NT2/D1 (cell line): ENCODE results near the gene PROK2.

Experiments used
- SUZ12 ChIP-seq: IDR thresholded peaks from 2 replicates; pipeline ENCODE4 v1.6.1; 2011; ENCODE audit not compliant: insufficient read length, insufficient read depth; ENCODE audit errors: extremely low read depth
- YY1 ChIP-seq: IDR thresholded peaks from 2 replicates; pipeline ENCODE4 v1.6.1; 2011; ENCODE audit not compliant: insufficient read length, insufficient read depth
- ZNF274 ChIP-seq: IDR thresholded peaks from 2 replicates; pipeline ENCODE4 v1.6.1; 2011; ENCODE audit warnings: mild to moderate bottlenecking, low read depth, low read length

DNA sequence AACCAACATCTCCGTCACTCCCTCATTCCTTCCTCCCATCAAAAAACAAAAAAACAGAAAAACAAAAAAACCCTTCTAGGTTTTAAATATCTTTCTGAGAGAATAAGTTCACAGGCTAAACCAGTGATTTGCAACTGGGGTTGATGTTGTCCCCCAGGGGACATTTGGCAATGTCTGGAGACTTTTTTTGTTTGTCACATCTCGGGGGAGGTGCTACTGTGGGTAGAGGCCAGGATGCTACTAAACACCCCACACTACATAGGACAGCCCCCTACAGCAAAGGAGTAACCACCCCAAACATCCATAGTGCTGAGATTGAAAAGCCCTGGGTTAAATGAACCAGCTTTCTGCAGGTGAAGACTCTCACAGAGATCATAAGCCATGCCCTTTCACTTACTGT lies 17.0 kb upstream of the PROK2 start:
- TF ChIP-seq YY1 (no peak), ZNF274 (no peak), SUZ12 (no peak)
